Measurements from ENCODE around the gene ALG8.
"Not testable (repeated sequence)": the region's sequence is repeated elsewhere in the genome, so short reads cannot be mapped to it uniquely, and the experiment has no call there.

Gene ALG8

GRCh38 chr11:78139422-78140391 is at the start of gene ALG8:
Gene ALG8 (minus strand): TSS chr11:78139626. CDS start chr11:78139588, 38 bp downstream.
- DNase-seq, result peak; percentile 98

GRCh38 chr11:78188286-78189173 is 49.1 kb upstream of the ALG8 start, which contains the start of the genes KCTD21 and USP35:
Gene KCTD21 (minus strand): TSS chr11:78188626. CDS start chr11:78174554, 14,072 bp downstream.
Gene USP35 (plus strand): TSS chr11:78188919. CDS start chr11:78196246, 7,327 bp downstream.
- DNase-seq, result peak; percentile 96

- DNase-seq, result peak; percentile 85
Observed at GRCh38 chr11:78187366-78188285, 48.2 kb upstream of the ALG8 start.

GRCh38 chr11:78181185-78181584 is 41.8 kb upstream of the ALG8 start:
- no peak for DNase-seq

GRCh38 chr11:78180751-78181150 is 41.3 kb upstream of the ALG8 start:
- DNase-seq, result no peak

GRCh38 chr11:78179459-78180071 is 40.1 kb upstream of the ALG8 start:
- DNase-seq, result no peak

GRCh38 chr11:78177216-78177615 is 37.8 kb upstream of the ALG8 start:
- DNase-seq, result no peak

GRCh38 chr11:78176605-78177141 is 37.2 kb upstream of the ALG8 start:
- DNase-seq, result no peak

GRCh38 chr11:78175862-78176261 is 36.4 kb upstream of the ALG8 start:
- DNase-seq, result not testable (repeated sequence)

GRCh38 chr11:78171951-78172350 is 32.5 kb upstream of the ALG8 start:
- no peak for DNase-seq

GRCh38 chr11:78170874-78171549 is 31.6 kb upstream of the ALG8 start:
- no peak for DNase-seq

GRCh38 chr11:78170413-78170812 is 31.0 kb upstream of the ALG8 start:
- no peak for DNase-seq

- DNase-seq, result no peak
Observed at GRCh38 chr11:78168539-78169477, 29.4 kb upstream of the ALG8 start.

- no peak for DNase-seq
Observed at GRCh38 chr11:78166855-78167469, 27.5 kb upstream of the ALG8 start.

GRCh38 chr11:78164471-78164870 is 25.0 kb upstream of the ALG8 start:
- no peak for DNase-seq

- no peak for DNase-seq
Observed at GRCh38 chr11:78163828-78164227, 24.4 kb upstream of the ALG8 start.

- DNase-seq, result no peak
Observed at GRCh38 chr11:78161962-78162371, 22.5 kb upstream of the ALG8 start.

- DNase-seq, result no peak
Observed at GRCh38 chr11:78161346-78161745, 21.9 kb upstream of the ALG8 start.

GRCh38 chr11:78160557-78160956 is 21.1 kb upstream of the ALG8 start:
- no peak for DNase-seq
